CD4-positive, alpha-beta T cell treated with Interleukin-1 beta for 1 hour (primary cell): ENCODE data around the gene KANK2.

Experiments used
- DNase-seq, 2 donors: peaks; one replicate each; pipeline ENCODE4 v3.0.0-alpha.2; 2020 to 2022

The KANK2 gene

GRCh38 chr19:11197291-11198174 is at the start of gene KANK2:
KANK2 (minus strand) TSS chr19:11197545; CDS start chr19:11194511, 3,034 bp downstream.
- DNase-seq = peak; percentile 73 to 76

DNA sequence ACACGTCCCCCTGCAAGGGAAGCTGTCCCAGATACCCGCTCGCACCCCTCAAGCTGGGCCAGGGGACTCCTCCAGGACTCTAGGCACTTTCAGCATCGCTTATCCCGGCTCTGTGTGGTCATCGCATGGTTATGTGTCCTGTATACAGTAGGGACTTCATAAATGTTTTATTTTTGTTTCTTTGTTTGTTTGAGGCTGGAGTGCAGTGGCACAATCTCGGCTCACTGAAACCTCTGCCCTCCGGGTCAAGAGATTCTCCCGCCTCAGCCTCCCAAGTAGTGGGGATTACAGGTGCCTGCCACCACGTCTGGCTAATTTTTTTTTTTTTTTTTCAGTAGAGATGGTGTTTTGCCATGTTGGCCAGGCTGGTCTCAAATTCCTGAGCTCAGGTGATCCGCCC is 49.6 kb upstream of the KANK2 start:
- DNase-seq = no peak

GRCh38 chr19:11244846-11245589 is 47.7 kb upstream of the KANK2 start:
- no peak for DNase-seq

GRCh38 chr19:11243798-11244169 is 46.4 kb upstream of the KANK2 start:
- DNase-seq = no peak

- DNase-seq = peak; percentile 82
Observed at GRCh38 chr19:11242864-11243797, 45.8 kb upstream of the KANK2 start.

DNA sequence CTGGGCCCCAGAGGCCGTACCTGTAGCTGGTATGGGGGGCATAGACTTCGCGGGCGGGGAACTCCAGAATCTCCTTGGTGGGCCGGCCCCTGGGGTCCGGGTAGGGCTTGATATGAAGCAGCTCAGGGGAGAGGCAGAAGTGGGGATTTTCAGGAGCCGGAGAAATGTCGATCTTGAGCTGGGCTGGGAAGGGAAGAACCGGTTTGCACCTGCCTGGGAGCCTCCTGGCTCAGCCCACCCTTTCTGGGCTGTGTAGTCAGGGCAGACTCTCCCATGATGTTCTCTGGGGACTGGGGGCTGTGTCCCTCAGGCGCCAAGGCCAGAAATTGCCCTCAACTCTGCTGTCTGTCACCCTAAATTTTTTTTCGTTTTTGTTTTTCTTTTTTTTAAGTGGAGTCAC is 44.7 kb upstream of the KANK2 start:
- DNase-seq = no peak

DNA sequence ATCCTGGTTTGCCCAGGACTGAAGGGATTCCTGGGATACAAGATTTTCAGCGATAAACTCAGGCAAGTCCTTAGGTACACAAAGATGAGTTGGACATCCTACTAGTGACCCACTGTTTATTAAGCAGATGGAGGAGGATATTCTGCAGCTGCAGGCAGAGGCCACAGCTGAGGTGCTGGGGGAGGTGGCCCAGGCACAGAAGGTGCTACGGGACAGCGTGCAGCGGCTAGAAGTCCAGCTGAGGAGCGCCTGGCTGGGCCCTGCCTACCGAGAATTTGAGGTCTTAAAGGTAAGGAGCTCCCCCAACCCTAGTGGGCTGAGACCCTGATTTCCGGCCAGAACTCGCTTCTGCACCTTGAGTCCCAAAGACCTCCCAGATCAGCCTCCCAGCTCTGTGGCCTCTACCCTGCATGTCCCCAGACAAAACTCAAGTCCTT is 42.7 kb upstream of the KANK2 start:
- no peak for DNase-seq

DNA sequence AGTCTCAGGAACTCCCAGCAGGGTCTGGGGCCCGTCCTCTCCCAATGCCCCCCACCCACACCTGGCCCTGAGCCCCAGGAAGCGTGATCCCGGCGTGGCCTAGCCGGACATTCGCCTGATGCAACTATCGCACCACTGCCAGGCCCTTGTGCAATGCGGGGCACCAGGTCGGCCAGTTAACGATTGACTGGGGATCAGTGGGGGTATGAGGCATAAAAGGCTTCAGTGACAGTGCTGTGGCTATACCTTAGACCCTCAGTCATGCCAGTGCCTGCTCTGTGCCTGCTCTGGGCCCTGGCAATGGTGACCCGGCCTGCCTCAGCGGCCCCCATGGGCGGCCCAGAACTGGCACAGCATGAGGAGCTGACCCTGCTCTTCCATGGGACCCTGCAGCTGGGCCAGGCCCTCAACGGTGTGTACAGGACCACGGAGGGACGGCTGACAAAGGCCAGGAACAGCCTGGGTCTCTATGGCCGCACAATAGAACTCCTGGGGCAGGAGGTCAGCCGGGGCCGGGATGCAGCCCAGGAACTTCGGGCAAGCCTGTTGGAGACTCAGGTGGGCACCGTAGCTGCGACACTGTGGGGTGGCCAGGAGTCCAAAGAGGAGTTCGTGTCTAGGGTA is 42.1 kb upstream of the KANK2 start, which contains the start of gene ANGPTL8:
Gene ANGPTL8, plus strand, starts transcription at position 243 of the 624 bp plus-strand sequence. Its CDS starts 19 bp downstream, at position 262.
- no peak for DNase-seq

DNA sequence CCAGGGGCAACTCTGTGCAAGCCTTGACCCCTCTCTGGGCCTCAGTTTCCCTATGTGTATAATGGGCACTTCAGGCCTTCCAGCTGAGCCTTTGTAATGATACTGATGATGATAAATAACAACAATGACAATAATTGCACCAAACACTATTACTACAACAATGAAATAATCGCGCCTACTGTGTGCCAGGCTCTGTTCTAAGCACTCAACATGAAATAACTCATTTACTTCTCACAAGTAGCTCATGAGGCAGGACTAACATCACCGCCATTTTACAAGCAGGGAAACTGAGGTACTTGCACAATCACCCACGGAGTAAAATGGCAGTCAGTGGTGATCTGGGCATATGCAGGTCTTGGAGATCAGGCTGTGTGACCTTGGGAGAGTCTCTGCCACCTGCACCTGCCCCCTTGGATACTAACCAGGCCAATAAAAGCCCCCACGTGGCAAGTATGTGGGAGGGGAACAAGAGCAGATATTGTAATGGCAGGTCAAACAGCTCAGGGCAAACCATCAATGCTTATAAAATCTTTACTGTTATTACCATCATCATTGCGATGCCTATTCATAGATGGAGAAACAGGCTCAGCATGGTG is 41.5 kb upstream of the KANK2 start:
- no peak for DNase-seq

DNA sequence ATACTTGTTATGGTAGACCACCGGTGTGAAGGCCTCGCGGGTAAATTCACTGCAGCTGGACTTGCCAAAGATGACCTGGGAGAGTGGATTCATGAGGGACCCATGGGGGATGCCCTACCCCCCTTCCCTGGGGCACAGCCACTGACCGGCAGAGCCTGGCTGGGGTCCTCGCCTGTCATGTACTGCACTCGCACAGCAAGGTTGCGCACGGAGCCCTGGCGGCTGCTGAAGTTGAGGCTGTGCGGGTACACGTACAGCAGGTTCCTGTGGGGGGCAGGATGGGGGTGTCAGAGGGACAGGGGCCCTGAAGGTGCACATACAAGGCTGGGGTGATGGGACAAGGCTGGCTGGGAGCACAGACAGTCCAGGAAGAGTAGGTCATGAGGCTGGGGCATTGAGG is 40.7 kb upstream of the KANK2 start:
- DNase-seq = no peak

DNA sequence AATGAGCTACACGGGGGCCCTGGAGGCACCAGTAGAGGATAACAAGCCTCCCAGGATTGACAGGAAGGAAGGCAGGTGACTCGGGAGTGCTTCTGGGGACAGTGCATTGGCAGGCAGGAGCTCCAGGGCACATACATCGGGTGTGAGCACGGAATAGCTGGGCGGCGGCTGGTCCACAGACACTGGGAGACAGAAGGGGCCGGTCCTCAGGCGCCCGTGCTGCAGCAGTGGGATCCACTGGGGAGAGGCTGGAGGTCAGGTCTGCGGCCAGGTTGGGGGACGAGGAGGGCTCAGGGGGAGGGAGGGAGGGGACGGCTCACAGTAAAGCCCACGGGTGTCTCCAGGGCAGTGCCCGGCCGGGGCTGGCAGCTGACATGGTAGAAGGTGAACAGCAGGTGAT is 40.0 kb upstream of the KANK2 start:
- no peak for DNase-seq

- DNase-seq = no peak
Observed at GRCh38 chr19:11236324-11237301, 39.3 kb upstream of the KANK2 start.

DNA sequence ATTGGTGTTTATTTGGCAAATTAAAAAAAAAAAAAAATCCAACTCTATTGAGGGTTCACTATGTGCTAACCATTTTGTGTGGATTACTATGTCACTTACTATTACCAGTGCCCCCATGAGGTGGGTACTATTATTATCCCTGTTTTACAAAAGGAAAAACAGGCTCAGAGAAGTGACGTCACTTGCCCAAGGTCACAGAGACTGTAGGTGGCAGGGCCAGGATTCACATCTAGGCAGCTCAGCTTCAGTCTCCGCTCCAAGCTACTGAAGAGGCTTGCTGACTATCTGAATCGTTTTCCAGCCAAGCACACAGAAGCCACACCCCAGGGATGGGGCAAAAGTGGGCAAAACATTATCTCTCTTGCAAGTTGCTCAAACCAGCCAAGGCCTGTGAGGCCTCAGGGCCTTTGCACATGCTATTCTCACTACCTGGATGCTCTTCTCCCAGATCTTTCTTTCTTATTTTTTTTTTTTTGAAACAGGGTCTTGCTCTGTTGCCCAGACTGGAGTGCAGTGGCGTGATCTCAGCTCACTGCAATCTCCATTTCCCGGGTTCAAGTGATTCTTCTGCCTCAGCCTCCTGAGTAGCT is 37.2 kb upstream of the KANK2 start:
- no peak for DNase-seq

- DNase-seq = no peak
Observed at GRCh38 chr19:11233073-11233472, 35.7 kb upstream of the KANK2 start.

DNA sequence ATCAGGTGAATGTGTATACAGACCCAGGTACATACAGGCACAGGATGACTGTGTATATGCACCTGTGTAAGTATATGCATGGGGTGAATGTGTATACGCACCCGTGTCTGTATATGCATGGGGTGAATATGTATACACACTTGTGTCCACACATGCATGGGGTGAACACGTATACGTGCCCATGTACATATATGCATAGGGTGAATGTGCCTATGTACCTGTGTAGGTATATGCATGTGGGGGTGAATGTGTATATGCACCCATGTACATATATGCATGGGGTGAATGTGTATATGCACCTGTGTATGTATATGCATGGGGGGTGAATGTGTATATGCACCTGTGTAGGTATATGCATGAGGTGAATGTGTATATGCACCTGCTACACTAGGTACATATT is 35.2 kb upstream of the KANK2 start:
- no peak for DNase-seq

- no peak for DNase-seq
Observed at GRCh38 chr19:11230621-11231386, 33.5 kb upstream of the KANK2 start.

- DNase-seq = no peak
Observed at GRCh38 chr19:11227195-11227886, 30.0 kb upstream of the KANK2 start.

DNA sequence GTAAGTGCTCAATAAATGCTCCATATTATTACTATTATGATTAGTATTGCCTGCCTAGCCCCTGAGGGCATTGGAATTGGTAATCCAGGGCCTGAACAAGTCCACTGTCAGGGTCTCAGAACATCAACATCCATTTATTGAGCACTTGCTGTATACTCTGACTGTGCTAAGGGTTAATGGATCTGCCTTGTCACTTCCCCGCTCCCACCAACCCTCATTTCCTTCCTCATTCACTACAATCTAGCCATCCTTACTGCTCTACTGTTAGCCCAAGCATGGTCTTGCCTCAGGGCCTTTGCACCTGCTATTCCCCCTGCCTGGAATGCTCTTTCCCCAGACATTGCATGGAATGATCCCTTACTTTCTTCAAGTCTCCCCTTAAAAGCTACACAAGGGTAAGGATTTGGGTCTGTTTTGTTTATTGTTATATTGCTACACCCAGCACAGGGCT is 29.4 kb upstream of the KANK2 start:
- no peak for DNase-seq

GRCh38 chr19:11225815-11226214 is 28.5 kb upstream of the KANK2 start:
- no peak for DNase-seq
